Measurements from ENCODE around the gene RSPO1.

- TF ChIP-seq CTCF (optimal IDR thresholded peaks at IDR 0.05 in 1 of 3, IDR thresholded peaks at IDR 0.05 in 1 of 3, conservative IDR thresholded peaks at IDR 0.05 in 1 of 3; ENCODE audit: extremely low read depth in 1 of 3, insufficient read depth in 2 of 3, low read length in 3 of 3) (no peak), EZH2 (IDR thresholded peaks at IDR 0.05; ENCODE audit: low read length) (no peak)
These were observed 46.2 kb upstream of the RSPO1 start for GRCh38 chr1:37680933-37681332.

Measured in keratinocyte (primary cell).